Neural crest cell (in vitro differentiated cells): ENCODE data around the gene LTBP1. TPM values are rescaled to one million over a fixed set of nuclear protein-coding genes. Genes with fewer than 3 reads are reported as not detected.

Source experiments
- DNase-seq: peaks from one replicate; pipeline ENCODE4 v3.0.0; 2021; ENCODE audit warnings: low read depth, mixed read lengths, low spot score
- H3K27ac Mint-ChIP-seq: one replicate; pipeline ENCODE4 v1.8.0; 2021; ENCODE audit warnings: mild to moderate bottlenecking, mixed read lengths; ENCODE audit not compliant: unreplicated experiment
- H3K27me3 Mint-ChIP-seq: 2 replicates; pipeline ENCODE4 v1.8.0; 2021; ENCODE audit warnings: low read depth, mild to moderate bottlenecking, mixed read lengths
- H3K36me3 Mint-ChIP-seq: 2 replicates; pipeline ENCODE4 v1.8.0; 2021; ENCODE audit warnings: low read depth, mild to moderate bottlenecking, mixed read lengths
- H3K4me1 Mint-ChIP-seq: 2 replicates; pipeline ENCODE4 v1.8.0; 2021; ENCODE audit warnings: mixed read lengths
- H3K4me3 Mint-ChIP-seq: one replicate; pipeline ENCODE4 v1.8.0; 2021; ENCODE audit warnings: mild to moderate bottlenecking, mixed read lengths
- H3K9me3 Mint-ChIP-seq: 2 replicates; pipeline ENCODE4 v1.8.0; 2021; ENCODE audit warnings: mixed read lengths
- CTCF ChIP-seq: fragments of 200-600 bp; sonication (generic); conservative IDR thresholded peaks from 2 replicates; pipeline ENCODE4 v1.5.0; 2021; ENCODE audit warnings: antibody characterized with exemption, mild to moderate bottlenecking
- total RNA-seq: library from RNA; stranded (reverse); gene quantifications from 2 replicates; pipeline ENCODE4 v1.2.1, GENCODE V29; 2021

The LTBP1 gene
- total RNA-seq, 1 donor from 2014 or later: 30.2 TPM

GRCh38 chr2:32902986-32903385 lies 43.8 kb upstream of the LTBP1 start:
- DNase-seq: no peak
- Mint-ChIP-seq H3K27me3 (peaks cover 4% of the 10 kb centered on the region), H3K4me1 (peaks cover 7% of the 10 kb centered on the region), H3K27ac (no peak overlapping the region), H3K36me3 (no peaks in the 10 kb centered on the region), H3K9me3 (peaks cover 6% of the 10 kb centered on the region), H3K4me3 (no peak overlapping the region)
- TF ChIP-seq CTCF: no peak

GRCh38 chr2:32904074-32904473 lies 42.7 kb upstream of the LTBP1 start:
- peaks cover 1% of the 10 kb centered on the region for H3K27me3 Mint-ChIP-seq
- no peak overlapping the region for H3K27ac Mint-ChIP-seq
- no peaks in the 10 kb centered on the region for H3K36me3 Mint-ChIP-seq
- DNase-seq: no peak
- H3K4me1 Mint-ChIP-seq: peaks cover 7% of the 10 kb centered on the region
- TF ChIP-seq CTCF: no peak
- H3K9me3 Mint-ChIP-seq: peaks cover 8% of the 10 kb centered on the region
- no peak overlapping the region for H3K4me3 Mint-ChIP-seq

GRCh38 chr2:32904751-32905150 lies 42.0 kb upstream of the LTBP1 start:
- Mint-ChIP-seq H3K4me3 (no peak overlapping the region), H3K36me3 (no peaks in the 10 kb centered on the region), H3K27me3 (no peaks in the 10 kb centered on the region), H3K27ac (no peak overlapping the region), H3K9me3 (peaks cover 8% of the 10 kb centered on the region), H3K4me1 (peaks cover 7% of the 10 kb centered on the region)
- no peak for TF ChIP-seq CTCF
- no peak for DNase-seq

GRCh38 chr2:32905270-32905669 lies 41.5 kb upstream of the LTBP1 start:
- Mint-ChIP-seq H3K27ac (no peak overlapping the region), H3K36me3 (no peaks in the 10 kb centered on the region), H3K9me3 (peaks cover 8% of the 10 kb centered on the region), H3K4me1 (peaks cover 8% of the 10 kb centered on the region), H3K4me3 (no peak overlapping the region), H3K27me3 (no peaks in the 10 kb centered on the region)
- TF ChIP-seq CTCF: no peak
- no peak for DNase-seq

- H3K9me3 Mint-ChIP-seq: peaks cover 9% of the 10 kb centered on the region
- no peaks in the 10 kb centered on the region for H3K27me3 Mint-ChIP-seq
- no peak for TF ChIP-seq CTCF
- no peak overlapping the region for H3K4me3 Mint-ChIP-seq
- peaks cover 8% of the 10 kb centered on the region for H3K4me1 Mint-ChIP-seq
- H3K27ac Mint-ChIP-seq: no peak overlapping the region
- peaks cover 3% of the 10 kb centered on the region for H3K36me3 Mint-ChIP-seq
- DNase-seq: no peak
Observed at GRCh38 chr2:32910883-32911598, 35.7 kb upstream of the LTBP1 start.
